Kidney glomerular epithelial cell (primary cell): ENCODE results near the gene SPSB1.
"Not testable (repeated sequence)": the region's sequence is repeated elsewhere in the genome, so short reads cannot be mapped to it uniquely, and the experiment has no call there.

Experiments used
- DNase-seq: peaks from one replicate; lab custom pipeline; 2025; lab: John Stamatoyannopoulos, UW

The SPSB1 gene

GRCh38 chr1:9366943-9367780 is 74.5 kb downstream of the SPSB1 start:
- no peak for DNase-seq

GRCh38 chr1:9367806-9368205 is 75.1 kb downstream of the SPSB1 start:
- no peak for DNase-seq

GRCh38 chr1:9368356-9368755 is 75.7 kb downstream of the SPSB1 start:
- no peak for DNase-seq

GRCh38 chr1:9369964-9370788 is 77.5 kb downstream of the SPSB1 start:
- DNase-seq, result no peak

GRCh38 chr1:9371391-9371935 is 78.8 kb downstream of the SPSB1 start:
- peak; percentile 95 for DNase-seq

- no peak for DNase-seq
These were observed 79.3 kb downstream of the SPSB1 start for GRCh38 chr1:9371951-9372350.

- no peak for DNase-seq
These were observed 80.9 kb downstream of the SPSB1 start for GRCh38 chr1:9373619-9374018.

- DNase-seq, result no peak
These were observed 82.2 kb downstream of the SPSB1 start for GRCh38 chr1:9374748-9375341.

GRCh38 chr1:9375912-9376311 is 83.2 kb downstream of the SPSB1 start:
- DNase-seq, result no peak

- no peak for DNase-seq
These were observed 83.7 kb downstream of the SPSB1 start for GRCh38 chr1:9376430-9376829.

- peak; percentile 25 for DNase-seq
These were observed 84.2 kb downstream of the SPSB1 start for GRCh38 chr1:9376886-9377333.

GRCh38 chr1:9378801-9379200 is 86.1 kb downstream of the SPSB1 start:
- DNase-seq, result no peak

GRCh38 chr1:9380711-9381110 is 88.0 kb downstream of the SPSB1 start:
- DNase-seq, result no peak

GRCh38 chr1:9382643-9383491 is 90.2 kb downstream of the SPSB1 start:
- no peak for DNase-seq

GRCh38 chr1:9384128-9384527 is 91.4 kb downstream of the SPSB1 start:
- DNase-seq, result no peak

- no peak for DNase-seq
These were observed 92.1 kb downstream of the SPSB1 start for GRCh38 chr1:9384751-9385245.

GRCh38 chr1:9385392-9385791 is 92.7 kb downstream of the SPSB1 start:
- not testable (repeated sequence) for DNase-seq

- DNase-seq, result no peak
These were observed 93.3 kb downstream of the SPSB1 start for GRCh38 chr1:9385801-9386573.

- no peak for DNase-seq
These were observed 95.9 kb downstream of the SPSB1 start for GRCh38 chr1:9388335-9389180.

- DNase-seq, result no peak
These were observed 97.3 kb downstream of the SPSB1 start for GRCh38 chr1:9389968-9390367.
